Thoracic aorta (tissue), 2 donors: Measurements from ENCODE around the gene RHEX. TPM values are rescaled to one million over a fixed set of nuclear protein-coding genes. Genes with fewer than 3 reads are reported as not detected.

Experiments
- ATAC-seq: fragments of 150-250 bp; one replicate; pipeline ENCODE4 v1.8.0; 2017; ENCODE audit warnings: low read depth; ENCODE audit not compliant: insufficient number of reproducible peaks, low FRiP score
- DNase-seq: peaks from one replicate; pipeline ENCODE4 v3.0.0-alpha.2; 2020; ENCODE audit warnings: low spot score
- H3K27ac ChIP-seq, 2 donors: fragments of 200-600 bp; sonication (generic); 1 replicate in 1 of 2; 2 replicates in 1 of 2; pipeline ENCODE4 v1.5.1; 2016; ENCODE audit warnings: mild to moderate bottlenecking in 2 of 2, moderate library complexity in 2 of 2
- H3K27me3 ChIP-seq: fragments of 200-600 bp; sonication (generic); replicated peaks from 2 replicates; pipeline ENCODE4 v1.6.0; 2016; ENCODE audit warnings: mild to moderate bottlenecking; ENCODE audit not compliant: insufficient read depth
- H3K36me3 ChIP-seq: fragments of 200-600 bp; sonication (generic); one replicate; pipeline ENCODE4 v1.5.1; 2016
- H3K4me1 ChIP-seq, 2 donors: fragments of 200-600 bp; sonication (generic); 1 replicate in 1 of 2; 2 replicates in 1 of 2; pipeline versions ENCODE4 v1.5.1 to v1.6.0; 2016; ENCODE audit warnings: low read depth in 2 of 2, mild to moderate bottlenecking in 1 of 2; ENCODE audit not compliant: control insufficient read depth in 1 of 2
- H3K4me3 ChIP-seq: fragments of 200-600 bp; sonication (generic); 2 replicates; pipeline ENCODE4 v1.5.1; 2016; ENCODE audit warnings: mild to moderate bottlenecking
- H3K9me3 ChIP-seq: fragments of 200-600 bp; sonication (generic); 2 replicates; pipeline ENCODE4 v1.5.1; 2016
- CTCF ChIP-seq: fragments of 200-600 bp; sonication (generic); IDR thresholded peaks from one replicate; pipeline ENCODE4 v1.5.1; 2019; ENCODE audit warnings: antibody characterized with exemption
- total RNA-seq, 2 donors: library from RNA; depleted of rRNA; stranded (reverse); fragments of >200 nt; gene quantifications; one replicate each; pipeline versions ENCODE4 v1.1.0 to v1.2.3, GENCODE V29; 2016

RHEX gene
- total RNA-seq, 2 donors from 2014 or later, result 6.1 to 36.7 TPM

- H3K9me3 ChIP-seq, result no peaks in the 10 kb centered on the region
- no peaks in the 10 kb centered on the region for H3K4me1 ChIP-seq
- H3K4me3 ChIP-seq, result no peak overlapping the region
- no peak overlapping the region for H3K27ac ChIP-seq
- H3K27me3 ChIP-seq, result no peaks in the 10 kb centered on the region
- no peaks in the 10 kb centered on the region for H3K36me3 ChIP-seq
- ATAC-seq (no peak), DNase-seq (no peak)
- no peak for TF ChIP-seq CTCF
Measured at GRCh38 chr1:206074839-206075238, 21.9 kb downstream of the RHEX start.

GRCh38 chr1:206075786-206076755 lies 23.1 kb downstream of the RHEX start:
- Histone ChIP-seq H3K4me3 (no peak overlapping the region), H3K9me3 (no peaks in the 10 kb centered on the region), H3K27ac (no peak overlapping the region), H3K36me3 (no peaks in the 10 kb centered on the region), H3K4me1 (no peaks in the 10 kb centered on the region), H3K27me3 (no peaks in the 10 kb centered on the region)
- ATAC-seq (no peak), DNase-seq (no peak)
- TF ChIP-seq CTCF, result no peak

- ATAC-seq, result no peak
- Histone ChIP-seq H3K4me1 (no peaks in the 10 kb centered on the region), H3K27me3 (no peaks in the 10 kb centered on the region), H3K36me3 (no peaks in the 10 kb centered on the region), H3K9me3 (no peaks in the 10 kb centered on the region), H3K27ac (no peak overlapping the region), H3K4me3 (no peak overlapping the region)
- no peak for TF ChIP-seq CTCF
- no peak for DNase-seq
Measured at GRCh38 chr1:206079135-206079534, 26.2 kb downstream of the RHEX start.

GRCh38 chr1:206080026-206080820 lies 27.2 kb downstream of the RHEX start:
- Histone ChIP-seq H3K4me1 (no peaks in the 10 kb centered on the region), H3K27ac (no peak overlapping the region), H3K9me3 (no peaks in the 10 kb centered on the region), H3K36me3 (no peaks in the 10 kb centered on the region), H3K27me3 (no peaks in the 10 kb centered on the region), H3K4me3 (no peak overlapping the region)
- DNase-seq (no peak), ATAC-seq (no peak)
- no peak for TF ChIP-seq CTCF

- H3K27ac ChIP-seq, result no peak overlapping the region
- H3K4me1 ChIP-seq, result no peaks in the 10 kb centered on the region
- H3K4me3 ChIP-seq, result no peak overlapping the region
- H3K27me3 ChIP-seq, result no peaks in the 10 kb centered on the region
- no peak for TF ChIP-seq CTCF
- no peaks in the 10 kb centered on the region for H3K9me3 ChIP-seq
- H3K36me3 ChIP-seq, result no peaks in the 10 kb centered on the region
- ATAC-seq (no peak), DNase-seq (no peak)
Measured at GRCh38 chr1:206081856-206082255, 28.9 kb downstream of the RHEX start.
